ENCODE results near the gene ROBO1. TPM values are rescaled to one million over a fixed set of nuclear protein-coding genes. Genes with fewer than 3 reads are reported as not detected.

The ROBO1 gene
- total RNA-seq, 1 experiment from 2014 or later = 24.7 TPM

DNA sequence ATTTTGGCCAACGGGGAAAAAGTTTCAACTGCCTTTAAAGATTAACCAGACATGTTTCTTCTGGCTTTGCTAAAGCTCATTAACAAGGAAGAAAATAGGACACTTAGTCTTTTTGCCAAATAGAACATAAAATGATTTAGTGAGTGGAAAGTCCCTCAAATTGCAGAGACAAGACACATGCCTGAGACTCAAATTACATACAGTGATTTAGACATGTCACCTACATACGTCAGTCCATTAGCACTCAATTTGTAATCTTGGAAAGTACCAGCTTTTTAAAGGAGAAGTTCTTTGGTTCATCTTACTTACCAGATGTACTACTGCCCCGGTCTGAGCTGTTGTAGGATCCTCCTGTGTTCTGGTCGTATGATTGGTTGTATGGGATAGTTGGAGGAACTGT is 1134.2 kb downstream of the ROBO1 start:
- DNase-seq (ENCODE audit: low spot score) = no peak

DNA sequence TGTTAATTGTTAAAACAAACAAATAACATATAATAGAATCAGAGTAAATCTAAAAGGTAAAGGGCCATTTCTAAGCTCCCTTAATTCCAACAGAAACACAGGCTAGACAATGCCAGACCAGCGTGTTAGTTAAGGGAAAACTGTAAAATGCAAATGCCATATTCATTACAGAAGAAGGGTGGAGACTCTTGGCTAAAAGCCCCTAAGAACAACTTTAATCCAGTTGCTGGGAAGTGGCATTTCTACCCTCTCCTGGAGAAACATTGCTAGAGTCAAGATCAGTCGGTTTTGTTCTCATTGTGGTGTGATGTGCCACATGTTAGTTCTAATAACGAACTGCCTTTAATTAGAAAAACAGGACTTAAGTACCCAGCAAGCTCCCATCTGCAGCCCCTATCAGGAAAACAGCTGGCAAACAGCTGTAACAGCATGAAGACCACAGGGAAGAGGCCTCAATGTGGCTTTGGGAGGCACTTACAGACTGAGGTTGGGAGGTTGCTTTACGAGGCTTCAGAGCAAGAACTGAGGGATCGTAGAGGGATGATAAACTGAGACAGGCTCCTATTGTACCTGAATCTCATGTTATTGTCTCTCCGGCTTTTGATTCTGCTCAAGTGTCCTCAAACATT is 1134.8 kb downstream of the ROBO1 start:
- no peak for DNase-seq (ENCODE audit: low spot score)

DNA sequence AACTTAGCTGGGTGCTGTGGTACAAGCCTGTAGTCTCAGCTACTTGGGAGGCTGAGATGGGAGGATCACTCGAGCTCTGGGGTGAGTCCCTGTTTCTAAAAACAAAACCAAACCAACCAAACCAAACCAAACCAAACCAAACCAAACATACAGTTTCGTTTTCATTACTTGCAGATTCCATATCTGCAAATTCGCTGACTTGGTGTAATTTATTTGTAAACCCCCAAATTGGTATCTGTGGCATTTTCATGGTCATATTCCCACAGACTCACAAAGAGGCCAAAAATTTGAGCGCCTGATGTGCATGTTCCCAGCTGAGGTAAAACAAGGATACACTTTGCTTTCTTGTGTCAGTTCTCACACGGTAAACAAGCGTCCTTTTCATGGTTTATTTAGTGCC is 1138.3 kb downstream of the ROBO1 start:
- no peak for DNase-seq (ENCODE audit: low spot score)

DNA sequence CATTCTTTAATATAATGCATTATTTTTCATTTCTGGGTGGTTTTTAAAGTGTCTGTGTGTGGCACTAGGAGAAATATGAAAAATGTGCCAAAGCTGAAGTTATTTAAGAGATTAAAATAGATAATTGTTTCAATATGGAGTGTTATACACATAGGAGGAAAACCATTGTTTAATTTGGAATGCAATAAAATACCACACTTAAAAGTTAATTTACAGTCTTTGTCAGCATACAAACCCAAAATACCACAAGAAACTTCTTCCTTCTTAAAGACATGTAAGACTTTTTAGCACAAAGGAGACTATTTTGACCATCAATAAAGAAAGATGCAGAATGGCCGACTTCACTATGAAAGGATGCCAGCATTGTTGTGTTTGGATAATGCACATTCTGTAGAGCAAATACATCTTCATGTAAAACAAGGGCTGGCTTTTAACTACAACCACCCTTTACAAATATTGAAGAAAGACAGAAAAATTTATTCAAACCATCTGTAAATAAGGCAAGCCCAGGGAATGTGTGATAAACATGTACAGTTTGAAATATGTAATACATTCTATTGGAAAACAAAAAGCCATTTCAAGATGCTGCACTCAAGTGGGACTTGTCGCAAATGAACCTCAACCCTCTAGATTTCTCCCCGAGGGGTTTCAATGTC is 1146.6 kb downstream of the ROBO1 start:
- no peak for DNase-seq (ENCODE audit: low spot score)

DNA sequence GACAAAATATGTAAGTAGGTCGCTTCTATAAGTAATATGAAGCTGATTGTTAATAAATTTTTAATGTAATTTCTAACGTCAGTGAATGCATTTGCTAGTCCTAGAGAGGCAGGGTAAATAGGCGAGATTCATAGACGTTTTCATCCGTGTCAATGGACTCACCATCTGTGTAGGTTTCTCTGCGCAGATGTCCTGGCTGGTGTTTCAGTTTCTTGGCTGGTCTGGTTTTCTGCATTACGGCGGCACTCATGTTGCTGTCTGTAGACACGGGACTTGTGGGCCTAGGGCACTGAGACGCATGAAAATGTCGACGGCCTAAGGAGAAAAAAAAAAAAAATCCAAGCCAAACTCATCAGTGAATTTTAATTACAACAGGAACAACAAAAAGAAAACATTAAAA is 1153.3 kb downstream of the ROBO1 start:
- no peak for DNase-seq (ENCODE audit: low spot score)

DNA sequence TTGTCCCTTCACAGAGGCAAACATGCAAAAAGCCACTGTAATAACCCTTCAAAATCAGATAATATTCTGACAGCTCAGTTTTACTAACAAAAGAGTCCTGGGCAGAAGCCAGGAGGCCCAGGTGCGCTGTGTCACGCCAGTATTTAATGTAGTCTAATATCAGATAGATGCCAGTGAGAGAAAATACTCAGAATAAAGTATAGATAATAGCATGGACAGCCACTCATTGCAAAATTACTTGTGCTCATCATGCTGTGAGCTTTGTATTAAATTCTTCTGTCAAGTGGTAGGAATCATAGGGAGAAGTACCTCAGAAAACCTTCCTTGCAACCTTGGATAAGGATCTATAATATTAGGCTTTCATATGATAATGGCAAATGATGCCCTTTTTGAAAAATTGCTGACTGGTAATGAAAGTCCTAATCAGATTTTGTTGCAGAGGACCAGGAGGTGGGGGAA is 1154.3 kb downstream of the ROBO1 start:
- DNase-seq (ENCODE audit: low spot score) = no peak

DNA sequence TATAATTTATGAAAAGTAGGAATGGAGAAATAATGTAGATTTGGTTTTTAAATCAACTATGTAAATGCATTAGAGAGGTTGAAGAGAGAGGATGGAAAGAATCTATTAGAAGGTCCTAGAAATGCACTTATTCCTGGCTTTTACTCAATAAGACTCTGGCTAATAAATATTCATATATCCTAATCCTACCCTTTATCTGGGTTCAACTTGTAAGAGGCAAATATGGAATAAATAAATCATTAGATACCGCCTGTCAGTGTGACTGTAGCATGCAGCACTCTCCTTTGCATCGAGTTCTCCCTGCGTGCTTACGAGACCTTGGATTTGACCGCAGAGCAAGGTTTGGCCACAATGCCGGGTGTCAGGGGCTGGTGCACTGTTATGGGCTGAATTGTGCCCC is 1156.5 kb downstream of the ROBO1 start:
- DNase-seq (ENCODE audit: low spot score) = no peak

DNA sequence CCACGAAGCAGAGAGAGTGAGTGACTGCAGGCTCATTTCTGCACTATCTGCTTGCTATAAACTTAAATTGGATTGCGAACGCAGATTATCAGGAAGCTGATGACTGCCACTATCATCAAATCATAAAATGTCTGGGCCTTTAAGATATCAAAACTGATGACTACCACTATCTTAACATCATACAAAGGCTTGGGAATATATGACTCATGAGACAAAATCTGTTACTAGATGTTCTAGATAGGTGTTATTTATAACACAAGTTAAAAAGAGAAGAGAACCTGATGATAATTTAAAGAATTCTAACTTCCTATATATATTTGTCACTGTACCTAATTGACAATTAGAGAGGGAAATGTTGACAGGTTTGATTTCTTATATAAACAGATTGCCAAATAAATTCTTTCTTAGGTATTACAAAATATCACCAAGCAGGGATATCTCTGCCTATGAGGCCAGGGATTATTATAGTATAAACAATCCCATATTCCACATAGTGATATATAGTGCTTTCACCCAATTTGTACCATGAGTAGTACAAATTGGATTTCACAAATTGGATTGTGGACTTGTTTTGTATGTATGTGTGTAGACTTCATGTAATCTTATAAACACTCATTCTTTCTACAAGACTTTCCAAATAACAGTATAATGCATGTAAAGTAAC is 1157.2 kb downstream of the ROBO1 start:
- no peak for DNase-seq (ENCODE audit: low spot score)

DNA sequence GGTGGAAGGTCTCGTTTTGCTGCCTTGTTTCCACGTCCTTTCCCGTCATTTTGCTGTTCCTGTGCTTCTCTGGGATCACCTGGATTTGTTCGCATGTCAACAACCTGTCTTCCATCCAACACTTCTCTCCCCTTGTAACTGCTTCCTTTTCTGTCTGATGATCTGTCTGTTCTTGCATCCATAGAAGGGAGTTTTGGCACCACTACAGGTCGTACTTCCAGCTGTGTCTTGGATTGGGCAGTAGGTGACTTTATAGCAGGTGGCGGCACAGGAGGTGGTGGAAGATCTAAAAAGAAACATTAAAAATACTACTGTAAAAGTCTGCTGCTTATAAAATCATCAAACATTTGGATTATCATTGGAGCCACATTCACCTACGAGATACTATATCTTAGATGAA is 1161.0 kb downstream of the ROBO1 start:
- DNase-seq (ENCODE audit: low spot score) = no peak

DNA sequence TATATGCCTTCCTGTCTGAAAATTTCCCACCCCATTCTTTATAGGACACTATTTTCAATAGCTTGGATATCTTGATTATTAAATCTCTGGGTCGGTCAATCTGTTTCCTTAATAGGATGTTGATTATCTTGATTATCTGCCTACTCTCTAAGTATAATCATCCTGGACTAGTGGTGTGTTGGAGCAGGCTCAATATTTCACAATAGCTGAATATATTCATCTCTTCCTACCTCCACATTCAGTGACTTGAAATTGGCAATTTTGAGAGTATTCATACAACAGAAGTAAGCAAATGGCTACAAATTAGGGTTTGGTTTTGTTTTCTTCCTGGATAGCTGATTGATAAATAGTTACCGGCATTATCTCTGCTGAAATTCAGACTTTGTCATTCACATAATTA is 1162.6 kb downstream of the ROBO1 start:
- no peak for DNase-seq (ENCODE audit: low spot score)

DNA sequence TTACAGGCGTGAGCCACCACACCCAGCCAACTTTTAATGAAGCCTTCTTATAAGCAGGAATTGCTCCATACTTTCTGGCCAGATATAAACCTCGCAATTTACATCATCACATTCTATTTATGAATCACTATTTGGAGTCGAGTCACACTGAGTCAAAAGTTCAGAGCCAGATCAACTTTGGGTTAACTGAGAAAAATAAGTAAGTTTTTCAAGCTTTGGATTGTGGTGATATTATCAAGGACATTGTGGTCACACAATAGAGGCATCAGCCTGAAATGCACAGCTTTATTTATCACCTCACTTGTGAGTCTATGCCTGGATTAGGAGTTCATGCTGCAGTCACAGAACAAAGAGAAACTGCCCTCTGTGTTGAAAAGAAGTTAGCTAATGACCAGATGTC is 1163.5 kb downstream of the ROBO1 start:
- DNase-seq (ENCODE audit: low spot score) = no peak

DNA sequence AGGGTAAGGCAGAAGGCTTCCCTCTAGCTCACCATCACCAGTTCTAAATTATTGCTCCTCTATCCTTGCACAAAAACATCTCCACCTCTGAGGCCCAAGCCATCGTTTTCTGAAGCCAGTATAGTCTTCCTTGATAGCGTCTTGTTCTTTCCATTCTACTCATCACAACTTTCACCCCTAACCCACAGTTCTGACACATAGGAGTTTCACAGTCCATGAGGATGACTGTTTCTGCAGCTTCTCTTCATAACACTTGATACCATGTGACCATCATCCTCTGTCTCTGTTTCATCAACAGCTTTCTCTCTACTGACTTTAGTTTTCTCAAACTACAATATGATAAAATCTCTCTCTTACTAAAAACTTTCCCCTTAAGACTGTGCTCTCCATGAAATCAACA is 1166.5 kb downstream of the ROBO1 start:
- DNase-seq (ENCODE audit: low spot score) = no peak

DNA sequence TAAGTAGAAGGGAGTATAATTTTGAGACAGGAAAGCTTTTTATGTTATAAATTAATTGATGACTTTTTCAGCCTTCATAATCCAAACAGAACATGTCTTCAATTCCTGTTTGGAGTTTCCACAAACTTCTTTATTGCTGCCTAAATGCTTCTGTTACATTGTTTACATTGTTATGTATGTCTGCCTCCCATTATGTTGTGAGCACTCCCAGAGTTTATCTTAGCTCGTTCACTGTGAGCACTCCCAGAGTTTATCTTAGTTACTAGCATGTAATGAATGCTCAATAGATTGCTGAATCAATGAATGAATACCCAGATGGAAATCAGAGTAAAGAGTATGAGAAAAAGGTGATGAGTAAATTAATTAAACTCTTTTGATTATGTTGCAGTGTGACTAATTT is 1178.0 kb downstream of the ROBO1 start:
- no peak for DNase-seq (ENCODE audit: low spot score)

DNA sequence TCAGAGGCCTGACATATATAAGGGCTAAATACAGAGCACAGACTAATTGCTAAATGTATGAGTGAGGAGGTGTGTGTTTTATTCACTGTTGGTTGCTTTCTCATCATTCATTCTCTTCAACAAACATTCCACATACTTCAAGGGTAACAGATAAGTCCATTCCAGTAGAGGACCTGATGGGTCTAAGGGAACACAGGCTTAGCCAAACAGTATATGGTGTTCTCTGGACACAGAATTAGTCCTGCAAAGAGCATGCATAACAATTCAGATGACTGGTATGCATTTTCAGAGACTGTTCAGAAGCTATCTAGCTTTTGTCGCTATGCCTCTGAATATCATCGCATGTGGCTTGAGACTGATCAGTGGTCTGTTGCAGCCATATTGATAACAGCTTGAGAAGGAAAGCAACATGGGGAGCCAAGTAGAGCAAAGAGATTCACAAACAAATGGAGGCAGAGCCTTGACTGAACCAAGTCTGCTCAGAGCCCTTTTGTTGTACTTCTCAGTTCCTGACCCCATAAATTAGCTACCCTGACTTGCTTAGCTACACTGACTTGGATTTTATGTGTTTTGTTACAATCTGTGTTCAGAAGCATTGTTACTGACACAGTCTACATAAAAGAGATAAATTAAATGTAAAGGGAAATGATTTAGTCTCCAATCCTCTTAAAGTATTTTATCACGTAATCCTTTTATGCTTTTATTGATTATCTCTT is 1178.7 kb downstream of the ROBO1 start:
- no peak for DNase-seq (ENCODE audit: low spot score)

DNA sequence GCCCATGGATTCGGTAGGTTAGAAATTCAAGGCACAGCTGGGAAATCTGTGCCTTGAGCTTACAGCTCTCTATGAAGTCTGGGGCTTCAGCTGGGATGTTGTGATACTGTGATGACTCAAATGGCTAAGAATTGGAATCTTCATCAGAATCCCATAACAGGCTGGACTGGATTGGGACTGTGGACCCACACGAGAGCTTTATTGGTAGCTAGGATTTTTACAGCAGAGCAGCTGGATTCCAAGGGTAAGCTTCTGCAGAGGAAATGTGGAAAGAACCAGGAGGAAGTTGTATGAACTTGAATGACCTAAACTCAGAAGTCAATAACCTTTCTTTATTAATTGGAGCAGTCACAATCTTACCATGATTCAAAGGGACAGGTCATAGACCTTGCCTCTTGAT is 1187.1 kb downstream of the ROBO1 start:
- no peak for DNase-seq (ENCODE audit: low spot score)

DNA sequence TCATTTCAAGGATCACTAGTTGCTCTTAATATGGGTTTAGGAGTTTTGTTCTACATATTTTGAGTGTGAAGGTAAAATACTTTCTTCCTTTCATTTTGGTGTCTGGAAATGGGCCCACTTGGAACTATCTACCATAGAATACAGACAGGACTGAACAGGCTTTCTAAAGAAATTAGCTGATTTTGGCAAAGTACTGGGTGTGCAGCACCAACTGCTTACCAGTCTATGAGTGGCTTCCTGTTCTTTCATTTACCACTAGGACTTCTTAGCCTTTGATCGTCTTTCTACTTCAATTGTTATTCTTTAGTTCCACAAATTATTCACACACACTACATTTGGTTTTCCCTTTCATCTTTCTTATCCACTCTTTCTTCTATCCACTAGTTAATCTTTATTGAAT is 1196.3 kb downstream of the ROBO1 start:
- DNase-seq (ENCODE audit: low spot score) = no peak

DNA sequence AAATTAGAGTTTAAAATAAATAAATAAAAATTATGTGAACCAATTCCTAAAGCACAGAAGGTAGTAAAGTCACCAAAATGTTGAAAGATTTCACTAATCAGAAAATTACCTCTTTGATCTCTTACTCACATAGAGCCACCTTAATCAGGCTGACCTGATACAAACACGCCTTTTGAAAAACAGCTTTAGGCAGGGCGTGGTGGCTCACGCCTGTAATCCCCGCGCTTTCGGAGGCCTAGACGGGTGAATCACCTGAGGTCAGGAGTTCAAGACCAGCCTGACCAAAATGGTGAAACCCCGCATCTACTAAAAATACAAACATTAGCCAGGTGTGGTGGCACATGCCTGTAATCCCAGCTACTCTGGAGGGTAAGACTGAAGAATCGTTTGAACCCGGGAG is 1197.3 kb downstream of the ROBO1 start:
- no peak for DNase-seq (ENCODE audit: low spot score)

DNA sequence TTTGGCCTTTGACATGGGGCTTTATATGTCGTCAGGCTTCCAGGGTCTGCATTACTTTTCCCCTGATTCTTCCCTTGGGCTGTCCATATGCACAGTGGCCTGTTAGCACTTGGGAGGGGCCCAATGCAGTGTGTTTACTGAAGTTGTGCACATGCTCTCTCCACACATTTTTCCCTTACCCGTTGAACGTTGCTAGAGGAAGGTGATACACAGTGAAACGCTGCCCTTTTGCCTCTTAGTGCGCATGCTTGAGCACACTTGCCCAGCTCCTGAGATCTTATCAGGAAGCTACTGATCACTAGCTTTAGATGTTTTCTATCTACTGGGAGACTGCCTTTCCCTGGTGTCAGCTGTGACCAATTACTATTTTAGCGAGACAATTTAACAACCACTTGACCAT is 1198.0 kb downstream of the ROBO1 start:
- no peak for DNase-seq (ENCODE audit: low spot score)

DNA sequence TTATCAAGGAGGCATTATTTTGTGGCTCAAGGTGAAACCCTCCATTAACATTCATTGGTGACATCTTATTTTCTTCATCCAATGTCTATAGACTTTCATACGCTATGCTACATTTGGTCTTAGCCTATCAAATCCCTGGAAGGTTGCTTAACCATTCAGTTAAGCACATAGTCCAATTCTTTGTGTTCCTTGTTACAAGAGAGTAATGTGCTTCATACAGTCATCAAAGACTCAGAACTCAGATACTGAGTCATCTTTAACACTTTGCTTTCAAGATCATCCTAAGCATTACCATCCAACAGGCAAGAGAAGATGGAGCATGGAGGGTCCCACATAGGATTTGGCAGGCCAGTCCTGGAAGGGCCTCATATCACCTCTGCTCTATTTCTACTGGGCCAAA is 1202.1 kb downstream of the ROBO1 start:
- DNase-seq (ENCODE audit: low spot score) = no peak

DNA sequence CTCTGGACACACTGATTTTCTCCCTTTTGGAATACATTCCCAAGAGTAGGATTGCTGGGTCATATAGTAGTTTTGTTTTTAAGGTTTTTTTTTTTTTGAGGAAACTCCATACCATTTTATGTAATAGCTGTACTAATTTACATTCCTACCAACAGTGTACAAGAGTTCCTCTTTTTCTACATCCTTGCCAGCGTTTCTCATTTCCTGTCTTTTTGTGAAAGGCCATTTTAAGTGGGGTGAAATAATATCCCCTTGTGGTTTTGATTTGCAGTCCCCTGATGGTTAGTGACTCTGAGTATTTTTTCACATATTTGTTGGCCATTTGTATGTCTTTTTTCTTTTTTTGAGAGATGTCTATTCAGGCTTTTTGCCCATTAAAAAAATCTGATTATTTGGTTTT is 1205.5 kb downstream of the ROBO1 start:
- no peak for DNase-seq (ENCODE audit: low spot score)

All from H4 (cell line).